DMS 273 treated with DMSO at 0.1 percent for 48 hours (cell line): Measurements from ENCODE around the gene C1orf21.
A peak's percentile ranks its signal among the peaks of the same experiment; 100 is the strongest.
"Not testable (repeated sequence)": the region's sequence is repeated elsewhere in the genome, so short reads cannot be mapped to it uniquely, and the experiment has no call there.

ENCODE experiments used
- DNase-seq: peaks from one replicate; lab custom pipeline; 2025; lab: John Stamatoyannopoulos, UW

C1orf21 gene

DNA sequence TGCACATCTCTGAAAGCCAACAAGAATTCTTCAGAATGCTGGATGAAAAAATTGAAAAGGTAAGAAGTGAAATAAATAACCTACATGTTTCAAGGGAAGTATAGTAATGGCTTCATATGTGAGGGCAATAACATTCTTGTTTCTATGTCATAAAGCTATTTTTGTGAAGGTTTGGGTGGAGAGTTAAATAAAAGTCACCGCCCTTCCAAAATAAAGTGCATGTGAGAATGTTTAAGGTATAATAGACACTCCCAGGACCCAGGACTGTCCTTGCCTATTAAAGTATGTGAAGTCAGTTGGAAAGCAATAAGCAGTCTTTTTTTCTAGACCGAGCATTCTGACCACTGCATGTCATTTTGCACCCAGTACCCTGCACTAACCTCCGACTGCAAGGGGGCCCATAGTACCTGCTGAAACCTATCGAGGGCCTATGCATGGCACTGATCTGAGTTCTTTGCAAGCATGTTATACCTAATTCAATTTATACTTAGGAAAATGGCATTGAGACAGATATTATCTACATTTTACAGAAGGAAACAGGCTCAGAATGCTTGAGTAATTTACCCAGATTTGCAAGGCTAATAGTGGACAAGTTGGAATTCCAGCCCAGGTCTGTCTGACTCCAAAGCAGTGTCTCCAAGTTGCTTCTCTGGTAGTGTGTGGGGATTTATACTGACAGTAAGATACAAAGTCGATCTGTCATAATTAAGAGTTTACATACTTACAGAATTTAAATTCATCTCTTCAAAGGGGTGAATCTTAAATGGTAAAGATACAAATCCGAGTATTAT is 211.8 kb downstream of the C1orf21 start:
- DNase-seq: no peak

- no peak for DNase-seq
Observed at GRCh38 chr1:184604152-184604900, 217.5 kb downstream of the C1orf21 start.

DNA sequence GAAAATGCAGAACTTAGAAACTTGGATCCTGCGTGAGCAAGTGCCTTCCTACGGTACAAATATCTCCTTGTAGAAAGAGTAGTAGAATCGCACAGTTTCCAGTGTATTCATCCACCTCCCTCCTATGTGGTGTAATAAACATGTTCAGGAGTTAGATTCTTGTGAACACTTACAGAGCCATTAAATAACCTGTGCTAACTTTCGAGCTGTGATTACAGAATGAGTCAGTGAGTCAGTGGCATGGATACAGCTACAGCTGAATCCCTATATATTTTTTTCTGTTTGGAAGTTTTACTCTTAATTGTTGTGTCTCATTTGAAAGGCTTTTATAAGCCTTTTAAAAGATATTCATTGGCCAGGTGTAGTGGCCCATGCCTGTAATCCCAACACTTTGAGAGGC is 219.1 kb downstream of the C1orf21 start:
- DNase-seq: no peak

DNA sequence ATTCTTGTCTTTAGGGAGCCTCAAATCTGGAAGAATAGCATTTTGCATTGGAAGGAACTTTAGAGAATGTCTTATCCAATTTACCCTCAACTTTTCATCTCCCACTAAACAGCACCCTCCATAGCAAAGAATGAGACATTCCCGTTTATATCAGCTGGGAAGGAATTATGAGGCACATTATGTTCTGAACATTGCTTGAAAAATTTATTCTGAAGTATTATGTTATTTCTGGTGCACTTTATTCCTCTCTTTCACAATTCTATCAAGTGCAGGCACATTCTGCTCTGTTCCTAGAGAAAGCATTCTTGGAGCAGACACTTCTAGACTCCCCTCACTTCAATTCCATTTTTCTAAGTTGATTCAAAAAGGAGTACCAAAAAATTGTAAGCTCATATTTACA is 220.0 kb downstream of the C1orf21 start:
- no peak for DNase-seq

DNA sequence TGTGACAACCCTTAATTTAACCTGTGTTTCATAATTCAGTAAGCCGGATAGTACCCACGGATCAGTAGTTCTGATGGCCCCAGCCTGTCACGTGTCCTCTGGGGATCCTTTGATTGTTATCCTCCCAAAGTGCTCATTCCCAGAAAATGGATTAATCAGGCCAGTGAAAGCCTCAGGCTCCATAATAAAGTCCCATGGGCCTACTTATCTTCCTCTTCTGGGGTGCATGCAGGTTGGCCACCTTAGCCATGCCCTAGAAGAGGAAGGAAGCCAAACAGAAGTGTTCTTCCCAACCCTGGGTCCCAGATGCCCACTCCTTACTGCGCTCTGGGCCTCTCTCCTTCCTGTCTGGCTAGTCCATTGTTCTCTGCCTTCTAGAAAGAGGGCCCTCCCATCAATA is 221.8 kb downstream of the C1orf21 start:
- DNase-seq: no peak

GRCh38 chr1:184608990-184609389 is 222.2 kb downstream of the C1orf21 start:
- no peak for DNase-seq

- DNase-seq: no peak
Observed at GRCh38 chr1:184610876-184611595, 224.2 kb downstream of the C1orf21 start.

GRCh38 chr1:184612229-184612628 is 225.4 kb downstream of the C1orf21 start:
- DNase-seq: not testable (repeated sequence)

DNA sequence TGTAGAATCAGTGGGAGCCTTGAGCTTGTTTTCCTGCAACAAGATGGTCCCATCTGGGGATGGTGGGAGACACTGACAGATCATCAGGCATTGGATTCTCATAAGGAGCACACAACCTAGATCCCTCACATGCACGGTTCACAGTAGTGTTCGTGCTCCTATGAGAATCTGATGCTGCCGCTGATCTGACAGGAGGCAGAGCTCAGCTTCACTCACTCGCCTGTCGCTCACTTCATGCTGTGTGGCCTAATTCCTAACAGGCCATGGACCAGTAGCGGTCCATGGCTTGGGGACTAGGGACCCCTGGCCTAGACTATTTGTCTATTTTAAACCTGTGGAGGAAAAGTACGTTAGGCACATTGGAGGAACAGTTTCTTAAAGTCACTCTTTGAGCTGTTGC is 227.8 kb downstream of the C1orf21 start:
- DNase-seq: no peak

DNA sequence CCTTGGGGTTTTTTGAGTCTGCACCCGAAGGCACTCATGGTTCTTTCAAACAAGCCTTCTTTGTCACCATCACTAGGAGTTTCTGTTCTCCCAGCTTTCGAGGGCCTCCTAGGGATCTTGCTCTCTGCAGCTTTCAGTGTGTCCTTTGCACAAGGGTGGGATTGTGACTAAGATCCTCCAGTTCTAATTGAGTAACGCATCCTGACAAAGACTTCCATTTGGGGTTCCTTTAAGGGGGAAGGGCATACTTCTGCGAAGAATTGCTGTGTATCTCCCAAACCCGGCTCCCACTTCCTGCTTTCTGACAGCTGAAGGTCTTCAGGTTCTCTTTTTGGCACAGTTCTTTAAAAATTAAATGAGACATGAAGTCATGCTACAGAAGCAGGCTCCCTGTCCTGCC is 228.5 kb downstream of the C1orf21 start:
- no peak for DNase-seq

DNA sequence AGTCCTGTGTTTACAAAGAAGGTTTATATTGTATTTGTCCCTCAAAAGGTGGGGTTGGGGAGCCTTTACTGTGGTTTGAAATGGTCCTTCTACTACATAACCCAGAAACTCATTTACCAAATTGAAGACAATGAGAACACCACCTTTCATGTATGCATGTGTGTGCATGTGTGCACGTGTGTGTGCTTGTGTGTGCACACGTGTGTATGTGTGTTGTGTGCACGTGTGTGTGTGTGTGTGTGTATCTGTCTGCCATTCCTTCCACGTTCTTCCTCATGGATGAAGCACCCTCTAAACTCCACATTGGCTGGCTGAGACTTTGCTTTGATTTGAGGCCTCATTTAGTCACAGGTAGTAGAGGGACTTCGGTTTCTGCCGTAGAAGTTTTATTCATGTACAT is 229.7 kb downstream of the C1orf21 start:
- no peak for DNase-seq

- no peak for DNase-seq
Observed at GRCh38 chr1:184617433-184618029, 230.7 kb downstream of the C1orf21 start.

DNA sequence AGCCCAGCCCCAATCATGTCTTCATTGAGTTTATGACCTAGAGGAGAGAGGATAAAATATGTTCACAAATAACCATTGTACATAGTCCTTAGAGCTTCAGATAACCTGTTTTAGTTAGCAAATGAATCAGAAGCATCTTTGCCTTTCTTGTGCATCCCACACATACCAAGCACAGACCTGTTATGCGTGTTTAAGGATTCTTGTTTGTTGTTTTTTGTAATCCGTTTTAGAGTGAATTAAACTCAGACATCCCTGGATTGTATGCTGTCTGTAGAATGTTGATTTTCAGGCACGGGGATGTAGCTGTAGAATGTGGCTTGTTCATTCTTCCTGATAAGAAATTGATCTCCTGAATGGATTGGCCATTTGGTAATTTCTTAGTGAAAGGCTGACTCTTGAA is 232.0 kb downstream of the C1orf21 start:
- DNase-seq: no peak

GRCh38 chr1:184620469-184620868 is 233.6 kb downstream of the C1orf21 start:
- DNase-seq: no peak

GRCh38 chr1:184621260-184621659 is 234.4 kb downstream of the C1orf21 start:
- DNase-seq: no peak

GRCh38 chr1:184622136-184622823 is 235.5 kb downstream of the C1orf21 start:
- peak; percentile 10 for DNase-seq

- DNase-seq: no peak
Observed at GRCh38 chr1:184623404-184623803, 236.6 kb downstream of the C1orf21 start.

- DNase-seq: no peak
Observed at GRCh38 chr1:184624051-184624450, 237.2 kb downstream of the C1orf21 start.

GRCh38 chr1:184624626-184625025 is 237.8 kb downstream of the C1orf21 start:
- DNase-seq: no peak

DNA sequence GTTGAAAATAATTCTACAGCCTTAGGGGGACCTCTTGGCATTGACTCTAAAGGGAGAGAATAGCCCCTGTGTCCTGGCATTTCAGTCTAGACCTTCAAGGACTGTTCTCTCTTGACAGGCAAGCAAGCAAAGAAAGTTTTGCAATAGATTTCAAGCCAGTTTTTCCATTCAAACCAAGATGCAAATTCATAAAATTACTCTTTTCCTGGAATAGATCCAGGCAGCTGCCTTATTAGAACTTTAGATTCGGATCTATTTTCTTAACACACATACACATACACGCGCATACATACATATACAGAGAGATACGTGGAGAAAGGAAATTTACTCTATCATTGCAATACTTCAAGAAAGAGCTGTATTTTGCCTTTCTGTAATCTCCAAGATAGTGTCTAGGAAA is 238.4 kb downstream of the C1orf21 start:
- DNase-seq: no peak

DNA sequence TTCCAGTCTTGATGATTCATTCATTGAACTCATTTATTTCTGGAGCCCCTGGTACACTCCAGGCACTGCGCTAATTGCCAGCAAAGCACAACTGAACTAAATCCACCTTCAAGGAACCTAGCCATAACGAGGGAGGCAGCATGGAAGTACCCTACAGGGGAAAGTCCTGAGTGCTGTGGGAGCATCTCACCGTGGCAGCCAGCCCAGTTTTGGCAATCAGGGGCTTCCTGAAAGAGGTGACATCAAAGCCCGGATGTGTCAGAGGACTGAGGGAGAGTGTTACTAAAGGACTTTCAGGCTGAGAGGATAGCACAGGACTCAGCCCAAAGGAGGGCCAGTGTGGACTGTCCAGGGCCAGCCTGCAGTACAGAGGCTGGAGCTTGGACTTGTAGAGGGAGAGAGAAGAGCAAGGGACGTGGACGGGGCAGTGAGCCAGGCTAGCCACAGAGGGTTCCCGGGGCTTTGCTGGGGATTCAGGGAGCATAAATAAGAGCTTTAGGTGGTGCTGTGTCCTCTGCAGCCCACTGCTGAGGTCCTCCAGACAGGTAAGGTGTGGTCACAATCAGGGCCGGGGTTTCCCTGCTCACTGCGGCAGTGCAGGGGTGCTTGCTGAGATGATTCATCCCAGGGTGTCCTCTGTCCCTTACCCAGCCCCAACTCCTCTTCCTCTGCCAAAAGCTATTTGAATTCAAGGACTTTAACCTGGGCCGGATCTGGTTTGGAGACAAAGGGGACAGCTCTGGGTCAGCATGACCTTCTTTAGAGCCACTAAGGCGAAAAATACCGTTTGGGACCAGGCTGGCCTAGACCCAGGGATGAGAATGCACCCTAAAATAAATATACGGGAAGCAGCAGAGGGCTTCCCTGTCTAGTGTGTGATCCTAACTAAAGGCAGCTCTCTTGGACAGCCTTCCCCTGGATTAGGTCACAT is 239.5 kb downstream of the C1orf21 start:
- no peak for DNase-seq
